Measurements from ENCODE around the gene TMOD2.
"Not testable (repeated sequence)": the region's sequence is repeated elsewhere in the genome, so short reads cannot be mapped to it uniquely, and the experiment has no call there.

Gene TMOD2

DNA sequence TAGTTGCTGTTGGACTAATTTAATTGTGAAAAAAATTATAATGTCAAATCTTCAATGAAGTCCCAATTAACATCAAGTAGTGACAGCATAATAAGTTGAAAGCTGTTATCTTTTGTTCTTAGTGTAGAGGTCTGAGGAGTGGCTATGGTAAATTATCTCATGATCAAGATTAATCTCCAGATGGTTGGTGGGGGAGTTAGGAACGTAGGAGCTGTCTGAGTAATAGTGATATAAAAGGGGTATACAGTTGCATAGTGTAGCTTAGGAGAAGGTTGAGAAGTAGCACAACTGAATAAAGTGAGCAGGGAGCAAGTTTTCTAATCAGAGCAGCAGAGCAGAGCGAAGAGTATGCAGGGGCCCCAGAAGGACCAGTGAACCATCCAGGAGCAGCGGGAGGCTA, 19.5 kb downstream of the TMOD2 start:
- H3K36me3 Mint-ChIP-seq (ENCODE audit: low read depth) = peaks cover 59% of the 10 kb centered on the region
- no peak overlapping the region for H3K4me3 Mint-ChIP-seq
- H3K27ac Mint-ChIP-seq = peak overlapping the region; percentile 47
- intact Hi-C loops (cut with micrococcal nuclease) = loop anchor here (2.0 to 10.0 kb wide), 2 partner anchors 34 to 236 kb away; partner anchors contain the start of gene LYSMD2
- H3K9me3 Mint-ChIP-seq = peaks cover 16% of the 10 kb centered on the region
- H3K4me1 Mint-ChIP-seq (ENCODE audit: low read depth) = peaks cover 41% of the 10 kb centered on the region
- no peaks in the 10 kb centered on the region for H3K27me3 Mint-ChIP-seq

DNA sequence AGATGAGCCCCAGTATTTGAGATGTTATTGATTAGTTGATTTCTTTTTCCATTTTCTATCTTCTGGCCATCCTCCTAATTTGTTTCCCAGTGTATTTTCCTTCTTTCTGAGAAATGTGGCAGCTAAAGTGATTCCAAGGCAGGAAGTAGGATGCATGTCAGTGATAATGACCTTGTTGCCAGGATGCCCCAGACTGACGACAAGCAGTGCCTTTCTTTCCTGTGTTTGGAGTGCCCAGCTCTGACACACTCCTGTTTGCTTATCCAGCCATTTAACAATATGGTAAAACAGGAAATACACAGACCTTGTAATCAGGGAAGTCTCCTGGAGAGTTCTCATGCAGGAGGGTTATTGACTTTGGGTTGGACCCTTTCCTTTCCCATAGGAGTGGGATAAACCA, 20.4 kb downstream of the TMOD2 start:
- Mint-ChIP-seq H3K27me3 (no peaks in the 10 kb centered on the region), H3K4me3 (no peak overlapping the region), H3K36me3 (ENCODE audit: low read depth) (peaks cover 55% of the 10 kb centered on the region), H3K9me3 (peaks cover 16% of the 10 kb centered on the region), H3K4me1 (ENCODE audit: low read depth) (peaks cover 43% of the 10 kb centered on the region), H3K27ac (peak overlapping the region; percentile 47)
- intact Hi-C loops (cut with micrococcal nuclease) = loop anchor here (2.0 to 10.0 kb wide), 2 partner anchors 35 to 237 kb away; partner anchors contain the start of gene LYSMD2

GRCh38 chr15:51774916-51775315, 23.5 kb downstream of the TMOD2 start:
- H3K9me3 Mint-ChIP-seq = peaks cover 8% of the 10 kb centered on the region
- H3K36me3 Mint-ChIP-seq (ENCODE audit: low read depth) = peaks cover 40% of the 10 kb centered on the region
- peaks cover 35% of the 10 kb centered on the region for H3K4me1 Mint-ChIP-seq (ENCODE audit: low read depth)
- no peak overlapping the region for H3K4me3 Mint-ChIP-seq
- no peak overlapping the region for H3K27ac Mint-ChIP-seq
- no peaks in the 10 kb centered on the region for H3K27me3 Mint-ChIP-seq
- intact Hi-C loops (cut with micrococcal nuclease) = loop anchor here (10.0 kb wide), 1 partner anchor 240 kb away; no protein-coding TSS in a partner anchor

DNA sequence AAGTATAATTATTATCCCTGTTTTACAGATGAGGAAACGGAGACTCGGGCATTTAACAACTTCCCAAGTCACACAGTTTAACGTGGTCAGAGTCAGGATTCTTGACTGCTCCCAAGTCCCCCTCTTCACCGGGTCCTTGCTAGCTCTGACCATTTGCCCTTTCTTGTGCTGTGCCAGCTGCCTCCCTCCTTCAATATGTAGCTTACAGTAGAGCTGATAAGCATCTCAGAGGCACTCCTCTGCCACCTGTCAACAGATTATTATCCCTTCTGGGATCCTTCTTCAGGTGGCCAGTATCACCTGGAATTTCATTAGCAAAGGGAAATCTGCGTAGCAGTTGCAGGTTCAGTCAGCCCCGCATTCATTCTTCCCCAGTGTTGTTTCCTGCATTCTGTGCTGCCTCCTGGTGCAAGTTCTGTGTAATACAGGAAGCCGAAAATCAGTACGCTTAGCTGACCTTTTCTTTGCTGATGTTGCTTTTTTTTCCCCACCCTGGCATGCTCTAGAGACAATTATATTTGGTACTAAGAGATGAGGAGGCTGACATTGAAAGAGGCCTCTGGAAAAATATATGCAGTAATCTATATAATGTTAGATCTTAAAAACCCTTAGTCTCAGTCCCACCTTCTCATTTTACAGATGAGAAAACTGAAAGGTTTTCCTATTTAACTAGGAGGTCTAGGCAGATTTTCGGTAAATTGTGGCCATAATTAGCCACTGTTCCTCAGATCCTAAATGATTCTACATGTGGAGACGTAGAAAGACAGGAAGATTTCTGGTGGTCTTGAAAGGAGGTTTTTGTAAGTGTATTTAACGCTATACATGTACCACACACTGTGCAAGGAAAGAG, 24.8 kb downstream of the TMOD2 start:
- Mint-ChIP-seq H3K27me3 (no peaks in the 10 kb centered on the region), H3K36me3 (ENCODE audit: low read depth) (peaks cover 44% of the 10 kb centered on the region), H3K4me3 (no peak overlapping the region), H3K9me3 (peaks cover 8% of the 10 kb centered on the region), H3K4me1 (ENCODE audit: low read depth) (peaks cover 24% of the 10 kb centered on the region), H3K27ac (no peak overlapping the region)
- intact Hi-C loops (cut with micrococcal nuclease) = loop anchor here (10.0 kb wide), 1 partner anchor 241 kb away; no protein-coding TSS in a partner anchor

- Mint-ChIP-seq H3K9me3 (peaks cover 4% of the 10 kb centered on the region), H3K4me1 (ENCODE audit: low read depth) (peaks cover 15% of the 10 kb centered on the region), H3K36me3 (ENCODE audit: low read depth) (peaks cover 49% of the 10 kb centered on the region), H3K27me3 (no peaks in the 10 kb centered on the region), H3K27ac (no peak overlapping the region), H3K4me3 (no peak overlapping the region)
- intact Hi-C loops (cut with micrococcal nuclease) = loop anchor here (1.0 to 10.0 kb wide), 2 partner anchors 127 to 242 kb away; no protein-coding TSS in a partner anchor
Observed at GRCh38 chr15:51776952-51777569, 25.7 kb downstream of the TMOD2 start.

DNA sequence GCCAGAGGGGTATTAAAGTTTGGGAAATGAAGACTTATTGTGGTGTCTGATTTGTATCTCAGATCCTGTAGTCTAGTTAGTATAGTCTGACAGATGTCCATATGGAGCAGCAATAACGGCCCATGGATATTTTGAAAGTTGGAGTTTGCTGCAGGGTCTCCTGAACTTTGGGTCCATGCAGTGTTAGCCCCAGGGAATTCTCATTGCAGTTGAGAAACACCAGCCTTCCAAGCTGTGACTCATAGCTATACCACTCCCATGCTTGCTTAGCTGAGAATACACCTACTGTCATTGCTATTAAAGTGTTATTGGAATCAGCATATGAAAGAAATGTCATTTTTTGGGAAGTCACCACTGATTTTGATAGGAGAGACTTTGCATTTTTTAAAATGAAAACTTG, 29.2 kb downstream of the TMOD2 start:
- Mint-ChIP-seq H3K36me3 (ENCODE audit: low read depth) (peaks cover 44% of the 10 kb centered on the region), H3K4me3 (no peak overlapping the region), H3K9me3 (peaks cover 9% of the 10 kb centered on the region), H3K27ac (no peak overlapping the region), H3K4me1 (ENCODE audit: low read depth) (peaks cover 12% of the 10 kb centered on the region), H3K27me3 (no peaks in the 10 kb centered on the region)
- intact Hi-C loops (cut with micrococcal nuclease) = no loop called here

DNA sequence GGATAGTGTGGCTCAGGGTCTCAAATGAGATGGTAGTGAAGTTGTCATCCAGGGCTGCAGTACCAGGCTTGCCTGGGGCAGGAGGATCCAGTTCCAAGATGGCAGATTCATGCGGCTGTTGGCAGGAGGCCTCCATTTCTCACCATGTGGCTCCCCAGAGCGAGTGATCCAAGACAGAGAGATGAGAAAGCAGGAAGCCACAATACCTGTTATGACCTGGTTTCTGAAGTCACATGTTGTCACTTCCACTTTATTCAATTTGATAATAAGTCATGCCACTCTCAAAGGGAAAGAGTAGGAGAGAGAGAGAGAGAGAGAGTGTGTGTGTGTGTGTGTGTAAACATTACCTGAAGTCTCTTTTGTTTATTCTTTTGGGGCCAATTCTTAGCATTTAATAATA, 30.1 kb downstream of the TMOD2 start:
- Mint-ChIP-seq H3K9me3 (peaks cover 9% of the 10 kb centered on the region), H3K27me3 (no peaks in the 10 kb centered on the region), H3K27ac (no peak overlapping the region), H3K4me3 (no peak overlapping the region), H3K4me1 (ENCODE audit: low read depth) (peaks cover 4% of the 10 kb centered on the region), H3K36me3 (ENCODE audit: low read depth) (peaks cover 53% of the 10 kb centered on the region)
- intact Hi-C loops (cut with micrococcal nuclease) = no loop called here

DNA sequence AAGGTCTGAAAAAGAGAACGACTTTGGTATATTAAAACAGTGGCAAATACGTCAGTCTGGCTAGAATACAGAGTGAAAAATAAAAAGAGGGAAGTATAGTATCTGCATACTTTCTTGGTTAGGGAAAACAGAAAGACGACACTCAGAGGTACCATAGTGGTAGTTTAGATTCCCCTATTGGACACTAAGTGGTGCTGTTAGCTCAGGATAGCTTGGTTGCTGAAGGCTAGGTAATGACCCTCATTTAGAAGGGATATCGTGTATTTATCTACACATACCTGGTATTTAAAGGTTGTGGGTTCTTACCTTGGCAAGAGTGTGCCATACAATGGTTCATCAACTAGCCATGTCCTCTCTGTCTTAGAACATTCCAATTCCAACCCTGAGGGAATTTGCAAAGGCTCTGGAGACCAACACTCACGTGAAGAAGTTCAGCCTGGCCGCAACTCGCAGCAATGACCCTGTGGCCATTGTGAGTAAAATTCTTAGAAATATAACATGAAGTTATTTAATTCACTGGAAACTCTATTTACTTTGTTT, 31.0 kb downstream of the TMOD2 start:
- no peaks in the 10 kb centered on the region for H3K27me3 Mint-ChIP-seq
- no peaks in the 10 kb centered on the region for H3K4me1 Mint-ChIP-seq (ENCODE audit: low read depth)
- intact Hi-C loops (cut with micrococcal nuclease) = no loop called here
- no peak overlapping the region for H3K27ac Mint-ChIP-seq
- H3K9me3 Mint-ChIP-seq = peaks cover 10% of the 10 kb centered on the region
- peaks cover 62% of the 10 kb centered on the region for H3K36me3 Mint-ChIP-seq (ENCODE audit: low read depth)
- H3K4me3 Mint-ChIP-seq = no peak overlapping the region

DNA sequence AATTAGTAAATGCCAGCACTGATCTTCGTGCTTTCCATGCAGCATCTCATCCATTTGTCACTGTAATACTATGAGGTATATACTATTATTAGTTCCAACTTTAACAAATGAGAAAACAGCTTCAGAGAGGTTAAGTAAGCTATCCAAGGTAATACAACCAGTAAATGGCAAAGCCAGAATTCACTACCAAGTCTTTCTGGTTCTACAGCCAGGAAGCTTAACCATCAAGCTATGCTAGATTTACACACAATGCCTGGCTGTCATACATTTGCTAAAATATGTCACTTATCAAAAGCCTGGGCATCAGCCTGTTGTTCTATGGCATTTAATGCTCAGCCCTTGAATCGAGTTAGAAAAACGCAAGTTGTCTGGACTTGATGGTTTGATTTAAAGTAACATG, 32.6 kb downstream of the TMOD2 start:
- Mint-ChIP-seq H3K9me3 (peaks cover 20% of the 10 kb centered on the region), H3K4me3 (no peak overlapping the region), H3K27me3 (no peaks in the 10 kb centered on the region), H3K27ac (no peak overlapping the region), H3K4me1 (ENCODE audit: low read depth) (no peaks in the 10 kb centered on the region), H3K36me3 (ENCODE audit: low read depth) (peaks cover 73% of the 10 kb centered on the region)
- intact Hi-C loops (cut with micrococcal nuclease) = no loop called here

- Mint-ChIP-seq H3K36me3 (ENCODE audit: low read depth) (peaks cover 48% of the 10 kb centered on the region), H3K9me3 (peaks cover 16% of the 10 kb centered on the region)
- intact Hi-C loops (cut with micrococcal nuclease); H3K4me3 Mint-ChIP-seq; H3K4me1 Mint-ChIP-seq (ENCODE audit: low read depth); H3K27ac Mint-ChIP-seq; H3K27me3 Mint-ChIP-seq: not testable (repeated sequence)
Observed at GRCh38 chr15:51787130-51787529, 35.7 kb downstream of the TMOD2 start.

GRCh38 chr15:51792474-51792873, 41.1 kb downstream of the TMOD2 start:
- H3K27ac Mint-ChIP-seq; H3K9me3 Mint-ChIP-seq; H3K4me1 Mint-ChIP-seq (ENCODE audit: low read depth); H3K36me3 Mint-ChIP-seq (ENCODE audit: low read depth); H3K27me3 Mint-ChIP-seq; H3K4me3 Mint-ChIP-seq; intact Hi-C loops (cut with micrococcal nuclease): not testable (repeated sequence)

- peaks cover 12% of the 10 kb centered on the region for H3K36me3 Mint-ChIP-seq (ENCODE audit: low read depth)
- no peaks in the 10 kb centered on the region for H3K9me3 Mint-ChIP-seq
- no peaks in the 10 kb centered on the region for H3K4me1 Mint-ChIP-seq (ENCODE audit: low read depth)
- intact Hi-C loops (cut with micrococcal nuclease) = no loop called here
- H3K4me3 Mint-ChIP-seq = no peak overlapping the region
- no peaks in the 10 kb centered on the region for H3K27me3 Mint-ChIP-seq
- no peak overlapping the region for H3K27ac Mint-ChIP-seq
Observed at GRCh38 chr15:51793521-51794305, 42.3 kb downstream of the TMOD2 start.

DNA sequence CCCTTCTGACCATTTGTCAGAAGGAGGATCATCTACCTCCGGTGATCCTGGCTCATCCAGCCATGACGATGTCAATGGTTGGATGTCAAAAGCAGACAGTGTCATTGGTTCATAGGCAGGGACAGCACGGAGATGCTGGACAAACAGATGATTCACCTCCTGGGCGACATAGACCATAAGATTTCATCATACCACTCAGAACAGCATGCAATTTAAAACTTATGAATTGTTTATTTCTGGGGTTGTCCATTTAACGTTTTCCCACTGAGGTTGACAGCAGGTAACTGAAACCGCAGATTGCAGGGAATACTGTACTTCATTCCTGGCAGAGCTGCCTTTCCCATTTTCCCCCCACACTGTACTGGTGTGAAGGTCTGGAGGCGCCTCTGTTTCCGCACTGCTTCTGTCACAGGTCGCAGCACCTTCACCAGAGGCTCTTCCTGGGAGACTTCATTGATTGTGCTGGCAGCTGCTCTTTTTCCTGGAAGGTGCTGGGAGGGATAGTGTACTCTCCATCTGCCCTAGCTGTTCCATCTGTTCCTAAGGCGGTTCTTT, 45.5 kb downstream of the TMOD2 start:
- H3K27me3 Mint-ChIP-seq = no peaks in the 10 kb centered on the region
- H3K4me3 Mint-ChIP-seq = no peak overlapping the region
- H3K4me1 Mint-ChIP-seq (ENCODE audit: low read depth) = no peaks in the 10 kb centered on the region
- H3K9me3 Mint-ChIP-seq = no peaks in the 10 kb centered on the region
- no peak overlapping the region for H3K27ac Mint-ChIP-seq
- intact Hi-C loops (cut with micrococcal nuclease) = no loop called here
- peaks cover 37% of the 10 kb centered on the region for H3K36me3 Mint-ChIP-seq (ENCODE audit: low read depth)

Measured in dendritic cell treated with granulocyte-macrophage colony-stimulating factor and Interleukin-4, amounts not matched to agents 40 ng/mL and 50 ng/mL, for 4 days (primary cell).